Psoas muscle (tissue), 8 donors: Measurements from ENCODE around the gene GSE1. TPM values are rescaled to one million over a fixed set of nuclear protein-coding genes. Genes with fewer than 3 reads are reported as not detected.

Experiments used
- ATAC-seq, 4 donors: fragments of 200-7000 bp; cut with Tn5 transposase; one replicate each; pipeline ENCODE4 v1.9.1; 2020; ENCODE audit warnings: moderate library complexity in 3 of 4, mild to moderate bottlenecking in 2 of 4
- DNase-seq, 2 donors: peaks; one replicate each; pipeline ENCODE4 v3.0.0-alpha.2; 2020
- H3K27ac ChIP-seq: fragments of 200-600 bp; one replicate; pipeline ENCODE4 v1.8.0; 2022
- H3K27me3 ChIP-seq, 3 donors: fragments of 200-600 bp in 1 of 3; one replicate each; pipeline versions ENCODE4 v1.6.1 to v1.8.0; 2013 to 2022; ENCODE audit warnings: low read length in 2 of 3, mild to moderate bottlenecking in 2 of 3, moderate library complexity in 1 of 3; ENCODE audit not compliant: insufficient read depth in 3 of 3
- H3K36me3 ChIP-seq, 2 donors: fragments of 200-600 bp in 1 of 2; one replicate each; pipeline versions ENCODE4 v1.6.1 to v1.8.0; 2013 to 2022; ENCODE audit warnings: low read depth in 1 of 2, mild to moderate bottlenecking in 1 of 2, moderate library complexity in 1 of 2; ENCODE audit not compliant: insufficient read depth in 1 of 2
- H3K4me1 ChIP-seq: fragments of 200-600 bp; one replicate; pipeline ENCODE4 v1.8.0; 2022
- H3K4me3 ChIP-seq: fragments of 200-600 bp; one replicate; pipeline ENCODE4 v1.8.0; 2022; ENCODE audit warnings: mild to moderate bottlenecking
- H3K9me3 ChIP-seq: fragments of 200-600 bp; one replicate; pipeline ENCODE4 v1.8.0; 2022
- CTCF ChIP-seq: fragments of 200-600 bp; IDR thresholded peaks from one replicate; pipeline ENCODE4 v1.8.0; 2022; ENCODE audit warnings: antibody characterized with exemption
- whole genome bisulfite sequencing, 3 donors: extraction: QIAGEN DNeasy Blood & Tissue Kit; methylation state at CpG; one replicate each; pipeline versions ENCODE4 v1.1.6 to v1.1.7; 2013; 5-methylcytosine and 5-hydroxymethylcytosine counted together
- intact Hi-C, 2 donors: fragments of 100-400 bp; cut with DNase I; formaldehyde crosslinking; loops; one replicate each; pipeline versions ENCODE4 v1.11.0 to v1.14.2; 2022
- polyA plus RNA-seq, 3 donors: library from polyadenylated mRNA; stranded (reverse); fragments of 200-250 nt; gene quantifications; one replicate each; pipeline ENCODE4 v1.2.3, GENCODE V29; 2013
- total RNA-seq, 4 donors: library from RNA; stranded (reverse); fragmentation: NEBNext Ultra II Directional in 2 of 4; extraction: Animal tissue kit (Norgen Biotek cat#: 25700) in 2 of 4; gene quantifications; one replicate each; pipeline versions ENCODE4 v1.2.1 to v1.2.4, GENCODE V29; 2021 to 2023
- donor health status: healthy with polysubstance abuse.
- donor health status: DM: no; HTN: no; CAD: no; lungs with moderate emphysema.
- donor health status: Bipolar disorder and iron deficiency.
- donor health status: healthy.
- donor health status: DM: yes; HTN: yes; CAD: no.
- donor health status: DM: no; HTN: no; CAD: no.
- donor health status: DM: no; HTN: no; CAD: no.
- donor health status: DM: yes; HTN: yes; CAD: no.

GSE1 gene
- total and polyA plus RNA-seq, 7 donors = 10.8 to 90.5 (median 47.0) TPM

GRCh38 chr16:85724126-85724879, 111.2 kb downstream of the GSE1 start:
- ATAC-seq = no peak
- no peak overlapping the region for H3K4me3 ChIP-seq
- H3K4me1 ChIP-seq = peaks cover 19% of the 10 kb centered on the region
- DNase-seq = no peak
- no peaks in the 10 kb centered on the region for H3K9me3 ChIP-seq
- H3K27ac ChIP-seq = no peak overlapping the region
- H3K36me3 ChIP-seq = no peaks in the 10 kb centered on the region
- intact Hi-C loops = no loop called here
- TF ChIP-seq CTCF = no peak
- peaks cover 0 to 7% (median 0%) of the 10 kb centered on the region in 3 donors for H3K27me3 ChIP-seq
- WGBS, 3 donors = 72 to 78% (median 74%) methylated on average over 20 of the region's 20 CpGs

GRCh38 chr16:85724936-85725335, 111.8 kb downstream of the GSE1 start:
- Histone ChIP-seq H3K27ac (no peak overlapping the region), H3K27me3 (peaks cover 0 to 7% (median 0%) of the 10 kb centered on the region in 3 donors), H3K36me3 (no peaks in the 10 kb centered on the region), H3K4me3 (no peak overlapping the region), H3K4me1 (peaks cover 19% of the 10 kb centered on the region), H3K9me3 (no peaks in the 10 kb centered on the region)
- WGBS, 3 donors = 60 to 68% (median 60%) methylated on average over 12 of the region's 12 CpGs
- no peak for TF ChIP-seq CTCF
- intact Hi-C loops = no loop called here
- no peak for DNase-seq
- ATAC-seq = no peak

Other genes starting within 250 kb of the GSE1 start
- 1 to 10 TPM; 1.5 to 2.0 (median 1.7) TPM for gene GINS2, start 75.6 kb downstream of the GSE1 start, total RNA-seq
- gene GINS2, start 75.6 kb downstream of the GSE1 start, polyA plus RNA-seq = 1 to 10 TPM in 2 of 3 donors, under 1 TPM in 1; 0.93 to 1.2 (median 1.0) TPM
- gene C16orf74, start 137.8 kb downstream of the GSE1 start, total RNA-seq = under 1 TPM in 2 of 4 donors, not detected in 2; 0.21 to 0.75 TPM
- 1 to 10 TPM in 1 of 3 donors, under 1 TPM in 2; 0.13 to 3.8 (median 0.24) TPM for gene C16orf74, start 137.8 kb downstream of the GSE1 start, polyA plus RNA-seq
- 10 to 100 TPM; 17.2 to 32.9 (median 21.2) TPM for gene EMC8, start 186.2 kb downstream of the GSE1 start, total RNA-seq
- 10 to 100 TPM; 16.4 to 41.6 (median 35.9) TPM for gene EMC8, start 186.2 kb downstream of the GSE1 start, polyA plus RNA-seq
- 1,000 to 10,000 TPM in 1 of 4 donors, 100 to 1,000 TPM in 3; 627 to 1,031 (median 770) TPM for gene COX4I1, start 186.4 kb downstream of the GSE1 start, total RNA-seq
- 1,000 to 10,000 TPM; 1,066 to 1,800 (median 1,530) TPM for gene COX4I1, start 186.4 kb downstream of the GSE1 start, polyA plus RNA-seq